ENCODE measurements around the gene ACSS1. TPM values are rescaled to one million over a fixed set of nuclear protein-coding genes. Genes with fewer than 3 reads are reported as not detected.

ACSS1 gene
- total and polyA plus RNA-seq, 7 donors, result 8.8 to 53.3 (median 16.8) TPM

DNA sequence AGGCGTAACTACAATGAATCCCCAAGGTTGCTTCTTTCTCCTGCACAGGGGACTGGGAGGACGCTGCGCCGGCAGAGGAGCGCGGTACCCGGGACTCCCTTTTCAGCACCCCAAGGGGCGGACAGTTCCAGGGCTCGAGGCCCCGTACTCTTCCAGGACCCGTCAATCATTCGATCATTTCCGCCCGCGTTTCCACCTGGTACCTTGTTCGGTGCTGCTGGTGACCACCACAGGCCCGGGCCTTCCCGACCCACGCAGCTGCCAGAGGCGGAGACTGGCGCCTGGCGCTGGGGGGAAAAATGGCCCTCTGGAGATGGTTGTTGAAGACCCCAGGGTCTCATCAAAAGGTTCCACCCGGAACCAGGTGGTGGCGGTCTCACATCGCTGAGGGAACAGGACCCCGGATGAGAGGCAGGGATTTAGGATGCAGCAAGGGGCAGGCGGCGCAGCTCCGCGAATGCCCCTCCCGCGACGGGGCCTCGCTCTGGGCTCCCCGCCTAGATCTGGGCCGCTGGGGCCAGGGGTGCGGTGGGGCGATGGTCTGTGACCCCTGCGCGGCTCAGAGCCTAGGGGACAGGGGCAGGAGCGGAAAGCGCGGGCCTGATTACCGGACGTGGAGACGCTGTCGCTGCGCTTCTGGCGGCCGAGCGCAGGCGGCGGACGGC lies 23.3 kb upstream of the ACSS1 start:
- WGBS, 3 donors, result 2 to 3% (median 3%) methylated on average over 49 to 54 of the region's 54 CpGs
- Histone ChIP-seq H3K36me3 (ENCODE audit: insufficient read depth in 1 of 2, low read depth in 1 of 2) (no peaks in the 10 kb centered on the region), H3K4me3 (peak overlapping the region; percentile 1), H3K4me1 (peaks cover 26% of the 10 kb centered on the region), H3K27ac (no peak overlapping the region), H3K27me3 (ENCODE audit: insufficient read depth in 3 of 3, low read length in 2 of 3) (peaks cover 0 to 71% (median 34%) of the 10 kb centered on the region in 3 donors), H3K9me3 (no peaks in the 10 kb centered on the region)
- ATAC-seq (no peak), DNase-seq (peak in 1 of 2 donors; percentile 29)
- intact Hi-C loops (cut with DNase I), result loop anchor here in 1 of 2 donors (5.0 to 10.0 kb wide), 2 partner anchors 96 to 324 kb away; partner anchors contain the start of gene GINS1
- TF ChIP-seq CTCF (IDR thresholded peaks at IDR 0.05), result no peak

GRCh38 chr20:25079171-25079570 lies 21.2 kb upstream of the ACSS1 start:
- Histone ChIP-seq H3K4me3 (no peak overlapping the region), H3K9me3 (no peaks in the 10 kb centered on the region), H3K4me1 (peaks cover 25% of the 10 kb centered on the region), H3K27me3 (ENCODE audit: insufficient read depth in 3 of 3, low read length in 2 of 3) (peaks cover 0 to 52% (median 22%) of the 10 kb centered on the region in 3 donors), H3K27ac (no peak overlapping the region), H3K36me3 (ENCODE audit: insufficient read depth in 1 of 2, low read depth in 1 of 2) (no peaks in the 10 kb centered on the region)
- intact Hi-C loops (cut with DNase I), result loop anchor here in 1 of 2 donors (5.0 kb wide), 2 partner anchors 98 to 318 kb away; no protein-coding TSS in a partner anchor
- ATAC-seq (no peak), DNase-seq (peak in 1 of 2 donors; percentile 14)
- 67 to 71% (median 70%) methylated on average over 4 of the region's 4 CpGs for WGBS, 3 donors
- no peak for TF ChIP-seq CTCF (IDR thresholded peaks at IDR 0.05)

GRCh38 chr20:25078662-25079061 lies 20.7 kb upstream of the ACSS1 start:
- Histone ChIP-seq H3K36me3 (ENCODE audit: insufficient read depth in 1 of 2, low read depth in 1 of 2) (no peaks in the 10 kb centered on the region), H3K27ac (no peak overlapping the region), H3K4me3 (no peak overlapping the region), H3K9me3 (no peaks in the 10 kb centered on the region), H3K4me1 (peaks cover 20% of the 10 kb centered on the region), H3K27me3 (ENCODE audit: insufficient read depth in 3 of 3, low read length in 2 of 3) (peaks cover 0 to 47% (median 20%) of the 10 kb centered on the region in 3 donors)
- WGBS, 3 donors, result 78 to 84% (median 84%) methylated on average over 8 of the region's 8 CpGs
- ATAC-seq, result no peak
- no peak for DNase-seq
- TF ChIP-seq CTCF (IDR thresholded peaks at IDR 0.05), result no peak
- intact Hi-C loops (cut with DNase I), result loop anchor here in 1 of 2 donors (5.0 kb wide), 2 partner anchors 99 to 319 kb away; no protein-coding TSS in a partner anchor

- Histone ChIP-seq H3K4me1 (peaks cover 15% of the 10 kb centered on the region), H3K4me3 (peak overlapping the region; percentile 47), H3K36me3 (ENCODE audit: insufficient read depth in 1 of 2, low read depth in 1 of 2) (no peaks in the 10 kb centered on the region), H3K27ac (peak overlapping the region; percentile 32), H3K9me3 (no peaks in the 10 kb centered on the region), H3K27me3 (ENCODE audit: insufficient read depth in 3 of 3, low read length in 2 of 3) (peaks cover 0 to 37% (median 17%) of the 10 kb centered on the region in 3 donors)
- DNase-seq (peak; percentile 72 to 85), ATAC-seq (peak; percentile 81 to 90 (median 83))
- intact Hi-C loops (cut with DNase I), result loop anchor here in 1 of 2 donors (5.0 kb wide), 2 partner anchors 100 to 320 kb away; no protein-coding TSS in a partner anchor
- no peak for TF ChIP-seq CTCF (IDR thresholded peaks at IDR 0.05)
- 2 to 3% (median 2%) methylated on average over 38 of the region's 38 CpGs for WGBS, 3 donors
These were observed 19.8 kb upstream of the ACSS1 start for GRCh38 chr20:25077610-25078169.

Measured in psoas muscle (tissue), 8 donors.